ENCODE data around the gene AHDC1. TPM values are rescaled to one million over a fixed set of nuclear protein-coding genes. Genes with fewer than 3 reads are reported as not detected.

AHDC1 gene
- total RNA-seq, 1 donor from 2014 or later = 50.1 TPM

GRCh38 chr1:27563591-27564471 is 40.1 kb downstream of the AHDC1 start:
- peak overlapping the region; percentile 6 for H3K4me3 Mint-ChIP-seq

GRCh38 chr1:27563341-27563590 is 40.7 kb downstream of the AHDC1 start:
- Mint-ChIP-seq H3K4me3 (no peak overlapping the region), H3K4me1 (peaks cover 84% of the 10 kb centered on the region), H3K9me3 (no peaks in the 10 kb centered on the region), H3K27ac (ENCODE audit: unreplicated experiment) (no peak overlapping the region), H3K36me3 (ENCODE audit: low read depth) (no peaks in the 10 kb centered on the region), H3K27me3 (ENCODE audit: low read depth) (no peaks in the 10 kb centered on the region)
- DNase-seq (ENCODE audit: low read depth, low spot score) = no peak
- TF ChIP-seq, protein P1, sequence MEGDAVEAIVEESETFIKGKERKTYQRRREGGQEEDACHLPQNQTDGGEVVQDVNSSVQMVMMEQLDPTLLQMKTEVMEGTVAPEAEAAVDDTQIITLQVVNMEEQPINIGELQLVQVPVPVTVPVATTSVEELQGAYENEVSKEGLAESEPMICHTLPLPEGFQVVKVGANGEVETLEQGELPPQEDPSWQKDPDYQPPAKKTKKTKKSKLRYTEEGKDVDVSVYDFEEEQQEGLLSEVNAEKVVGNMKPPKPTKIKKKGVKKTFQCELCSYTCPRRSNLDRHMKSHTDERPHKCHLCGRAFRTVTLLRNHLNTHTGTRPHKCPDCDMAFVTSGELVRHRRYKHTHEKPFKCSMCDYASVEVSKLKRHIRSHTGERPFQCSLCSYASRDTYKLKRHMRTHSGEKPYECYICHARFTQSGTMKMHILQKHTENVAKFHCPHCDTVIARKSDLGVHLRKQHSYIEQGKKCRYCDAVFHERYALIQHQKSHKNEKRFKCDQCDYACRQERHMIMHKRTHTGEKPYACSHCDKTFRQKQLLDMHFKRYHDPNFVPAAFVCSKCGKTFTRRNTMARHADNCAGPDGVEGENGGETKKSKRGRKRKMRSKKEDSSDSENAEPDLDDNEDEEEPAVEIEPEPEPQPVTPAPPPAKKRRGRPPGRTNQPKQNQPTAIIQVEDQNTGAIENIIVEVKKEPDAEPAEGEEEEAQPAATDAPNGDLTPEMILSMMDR (conservative IDR thresholded peaks at IDR 0.05) = no peak

More at GRCh38 chr1:27563591-27564471, 40.1 kb downstream of the AHDC1 start:
- Mint-ChIP-seq H3K27me3 (ENCODE audit: low read depth) (no peaks in the 10 kb centered on the region), H3K4me1 (peaks cover 86% of the 10 kb centered on the region), H3K27ac (ENCODE audit: unreplicated experiment) (peak overlapping the region; percentile 12), H3K9me3 (no peaks in the 10 kb centered on the region), H3K36me3 (ENCODE audit: low read depth) (no peaks in the 10 kb centered on the region)
- TF ChIP-seq, protein P1 (conservative IDR thresholded peaks at IDR 0.05) = no peak
- no peak for DNase-seq (ENCODE audit: low read depth, low spot score)

GRCh38 chr1:27562534-27563340 is 41.2 kb downstream of the AHDC1 start:
- TF ChIP-seq, protein P1 (conservative IDR thresholded peaks at IDR 0.05) = no peak
- H3K36me3 Mint-ChIP-seq (ENCODE audit: low read depth) = no peaks in the 10 kb centered on the region
- no peak overlapping the region for H3K27ac Mint-ChIP-seq (ENCODE audit: unreplicated experiment)
- no peaks in the 10 kb centered on the region for H3K27me3 Mint-ChIP-seq (ENCODE audit: low read depth)
- no peaks in the 10 kb centered on the region for H3K9me3 Mint-ChIP-seq
- peaks cover 80% of the 10 kb centered on the region for H3K4me1 Mint-ChIP-seq
- DNase-seq (ENCODE audit: low read depth, low spot score) = no peak
- H3K4me3 Mint-ChIP-seq = peak overlapping the region; percentile 62

DNA sequence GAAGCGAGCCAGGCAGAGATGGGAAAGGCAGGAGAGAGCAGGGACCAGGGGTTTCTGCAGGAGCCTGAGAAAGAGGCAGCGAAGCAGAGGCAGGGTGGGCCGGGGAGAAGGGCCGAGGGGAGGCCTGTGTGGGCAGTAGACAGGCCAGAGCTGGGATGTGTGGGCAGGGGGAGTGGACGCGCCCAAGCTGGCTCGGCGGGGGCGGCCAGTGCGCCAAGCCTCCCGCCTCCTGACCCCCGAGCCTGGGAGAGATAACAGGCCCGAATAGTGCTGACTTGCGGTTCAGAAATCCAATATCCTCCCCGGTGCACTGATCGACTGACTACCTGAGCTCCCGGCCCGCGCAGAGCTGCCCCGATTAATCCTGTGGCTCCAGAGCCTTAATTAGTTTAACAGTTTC is 41.9 kb downstream of the AHDC1 start:
- no peaks in the 10 kb centered on the region for H3K36me3 Mint-ChIP-seq (ENCODE audit: low read depth)
- H3K4me1 Mint-ChIP-seq = peaks cover 79% of the 10 kb centered on the region
- H3K9me3 Mint-ChIP-seq = no peaks in the 10 kb centered on the region
- H3K27ac Mint-ChIP-seq (ENCODE audit: unreplicated experiment) = peak overlapping the region; percentile 73
- peak overlapping the region; percentile 62 for H3K4me3 Mint-ChIP-seq
- no peaks in the 10 kb centered on the region for H3K27me3 Mint-ChIP-seq (ENCODE audit: low read depth)
- TF ChIP-seq, protein P1 (conservative IDR thresholded peaks at IDR 0.05) = no peak
- DNase-seq (ENCODE audit: low read depth, low spot score) = no peak

DNA sequence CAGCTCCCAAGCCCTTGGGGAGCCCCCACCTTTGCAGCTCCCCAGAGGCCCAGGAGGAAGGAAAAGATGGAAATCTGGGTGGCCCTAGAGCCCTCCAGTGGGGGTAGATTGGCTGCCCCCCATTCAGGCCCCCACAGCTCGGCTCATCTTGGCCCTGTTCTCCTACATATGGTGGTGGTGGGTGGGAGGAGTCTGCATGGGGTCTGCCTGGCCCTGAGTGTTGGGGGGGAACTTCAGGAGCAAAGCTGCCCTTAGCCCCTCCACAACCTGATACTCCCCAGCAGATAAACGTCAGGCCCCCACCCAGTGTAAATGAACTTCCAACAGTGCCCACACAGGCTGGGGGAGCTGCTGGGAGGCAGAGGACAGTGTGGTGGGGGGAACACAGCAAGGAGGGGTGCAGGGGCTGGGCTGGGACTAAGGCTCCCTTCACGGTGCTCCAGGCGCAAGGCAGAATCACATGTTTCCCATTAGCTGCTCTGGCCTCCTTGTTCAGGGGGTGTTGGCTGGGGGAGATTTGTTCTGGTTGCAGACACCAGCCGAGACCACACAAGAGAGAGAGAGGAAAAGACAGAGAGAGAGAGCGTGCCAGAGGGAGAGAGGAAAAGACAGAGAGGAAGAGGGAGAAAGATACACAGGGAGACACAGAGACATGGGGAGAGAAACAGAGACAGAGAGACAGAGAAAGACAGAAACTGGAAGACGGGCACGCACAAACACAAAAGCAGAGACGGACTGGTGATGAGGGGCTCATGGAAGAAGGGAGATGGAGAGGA is 42.6 kb downstream of the AHDC1 start:
- H3K4me3 Mint-ChIP-seq = peak overlapping the region; percentile 1
- H3K27ac Mint-ChIP-seq (ENCODE audit: unreplicated experiment) = peak overlapping the region; percentile 73
- no peak for DNase-seq (ENCODE audit: low read depth, low spot score)
- TF ChIP-seq, protein P1 (conservative IDR thresholded peaks at IDR 0.05) = no peak
- peaks cover 78% of the 10 kb centered on the region for H3K4me1 Mint-ChIP-seq
- H3K36me3 Mint-ChIP-seq (ENCODE audit: low read depth) = no peaks in the 10 kb centered on the region
- H3K27me3 Mint-ChIP-seq (ENCODE audit: low read depth) = no peaks in the 10 kb centered on the region
- no peaks in the 10 kb centered on the region for H3K9me3 Mint-ChIP-seq

Measured in neural crest cell (in vitro differentiated cells).